HG03139 (cell line): ENCODE measurements around the gene TM4SF18.
A peak's percentile ranks its signal among the peaks of the same experiment; 100 is the strongest.

Experiments used
- ATAC-seq: cut with Tn5 transposase; IDR thresholded peaks from one replicate; pipeline ENCODE4 v1.9.1; 2021; ENCODE audit not compliant: unreplicated experiment

Gene TM4SF18

DNA sequence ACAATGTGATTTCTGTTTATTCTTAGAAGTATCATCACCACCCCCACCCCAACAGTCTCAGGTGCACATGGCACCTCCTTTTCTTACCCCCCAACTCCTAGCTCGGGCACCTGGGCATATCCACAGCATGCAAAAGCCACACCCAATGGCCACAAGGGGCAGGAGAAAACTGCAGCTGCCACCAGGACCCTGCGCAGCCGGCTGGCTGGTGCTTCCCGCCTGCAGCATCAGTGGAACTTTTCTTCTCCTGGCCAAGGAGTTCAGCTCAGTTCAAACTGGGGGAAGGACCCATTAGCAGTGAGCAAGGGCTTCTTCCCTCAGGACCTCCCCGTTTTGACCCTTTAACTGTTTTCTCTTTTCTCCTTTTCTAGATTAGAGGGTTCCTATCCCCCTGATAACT, 44.8 kb downstream of the TM4SF18 start:
- no peak for ATAC-seq

DNA sequence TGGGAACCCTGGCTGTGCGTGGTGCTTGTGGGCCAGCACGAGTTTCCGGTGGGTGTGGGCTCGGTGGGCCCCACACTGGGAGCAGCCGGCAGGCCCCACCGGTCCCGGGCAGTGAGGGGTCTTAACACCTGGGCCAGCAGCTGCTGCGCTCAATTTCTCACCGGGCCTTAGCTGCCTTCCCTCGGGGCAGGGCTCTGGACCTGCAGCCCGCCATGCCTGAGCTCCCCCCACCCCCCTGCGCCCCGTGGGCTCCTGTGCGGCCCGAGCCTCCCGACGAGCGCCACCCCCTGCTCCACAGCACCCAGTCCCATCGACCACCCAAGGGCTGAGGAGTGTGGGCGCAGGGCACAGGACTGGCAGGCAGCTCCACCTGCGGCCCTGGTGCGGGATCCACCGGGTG, 49.4 kb downstream of the TM4SF18 start:
- ATAC-seq: no peak

- no peak for ATAC-seq
Observed at GRCh38 chr3:149283401-149283800, 50.0 kb downstream of the TM4SF18 start.

- no peak for ATAC-seq
Observed at GRCh38 chr3:149282836-149283235, 50.6 kb downstream of the TM4SF18 start.

- ATAC-seq: no peak
Observed at GRCh38 chr3:149282322-149282721, 51.1 kb downstream of the TM4SF18 start.

- ATAC-seq: no peak
Observed at GRCh38 chr3:149280671-149281349, 52.6 kb downstream of the TM4SF18 start.

- ATAC-seq: no peak
Observed at GRCh38 chr3:149278911-149279310, 54.5 kb downstream of the TM4SF18 start.

GRCh38 chr3:149277331-149277813, 56.1 kb downstream of the TM4SF18 start:
- ATAC-seq: peak; percentile 78

DNA sequence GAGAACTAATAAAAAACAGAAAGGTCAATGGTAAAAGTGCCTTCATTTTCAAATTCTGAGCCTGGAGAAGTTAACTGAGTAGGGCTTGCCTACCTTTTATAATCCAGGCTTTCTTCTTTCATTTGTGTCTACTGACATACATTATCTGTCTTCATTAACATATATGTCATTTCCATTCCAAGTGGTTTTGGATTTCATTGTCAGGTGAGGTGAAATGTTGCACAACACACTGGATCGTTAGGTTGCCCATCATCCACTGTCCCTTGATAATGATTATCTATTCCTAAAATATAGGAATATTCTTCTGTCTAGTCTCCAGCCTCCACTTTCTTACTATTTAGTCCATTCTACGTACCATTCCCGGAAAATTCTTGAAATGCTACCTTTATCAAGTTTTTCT, 56.8 kb downstream of the TM4SF18 start:
- no peak for ATAC-seq

- ATAC-seq: no peak
Observed at GRCh38 chr3:149274220-149274619, 59.2 kb downstream of the TM4SF18 start.

DNA sequence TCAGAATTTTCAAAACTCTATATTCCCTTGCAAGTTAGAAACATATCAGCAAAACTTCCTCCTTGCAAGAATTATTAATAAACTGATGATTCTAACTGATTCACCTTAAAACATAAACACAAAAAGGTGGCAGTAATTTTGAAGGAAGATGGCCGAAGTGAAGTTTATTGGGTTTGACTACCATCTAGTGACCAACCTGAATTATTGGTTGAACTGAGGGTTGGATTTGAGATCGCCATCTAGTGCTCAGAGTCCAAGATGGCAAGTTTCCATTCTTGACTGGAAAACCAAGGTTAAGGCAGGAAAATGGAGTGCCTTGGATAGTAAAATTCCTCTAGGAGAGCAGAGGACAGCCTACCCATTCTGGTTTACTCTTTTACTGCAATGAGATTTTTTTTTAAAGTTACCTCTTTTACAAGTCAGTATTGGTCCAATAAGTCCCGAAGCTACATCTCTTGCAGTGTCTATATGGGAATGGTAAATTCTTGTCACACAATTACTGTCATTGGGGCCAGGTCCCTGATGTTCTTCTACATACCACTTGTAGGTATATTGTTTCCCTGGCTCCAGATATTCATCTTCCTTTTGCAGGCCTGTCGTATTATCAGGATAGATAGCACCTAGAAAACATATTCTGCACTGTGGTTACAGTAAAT, 60.2 kb downstream of the TM4SF18 start:
- peak; percentile 75 for ATAC-seq

DNA sequence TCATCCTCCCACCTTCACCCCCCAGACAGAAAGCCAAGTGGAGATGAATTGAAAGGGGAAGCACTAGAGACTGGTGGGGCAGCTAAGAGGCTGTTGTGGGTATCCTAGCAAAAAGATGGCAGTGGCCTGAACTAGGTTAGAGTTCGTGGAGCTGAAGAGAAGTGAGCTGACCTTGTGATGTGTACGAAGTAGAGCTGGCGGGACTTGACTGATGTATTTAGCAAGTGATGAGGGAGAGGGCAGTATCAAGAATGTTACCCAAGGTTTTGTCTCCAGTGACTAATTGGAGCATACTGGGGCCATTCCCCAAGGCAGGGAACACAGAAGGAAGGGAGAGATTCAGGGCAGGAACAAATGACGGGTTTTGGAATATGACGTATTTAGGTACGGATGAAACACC, 61.8 kb downstream of the TM4SF18 start:
- ATAC-seq: no peak

DNA sequence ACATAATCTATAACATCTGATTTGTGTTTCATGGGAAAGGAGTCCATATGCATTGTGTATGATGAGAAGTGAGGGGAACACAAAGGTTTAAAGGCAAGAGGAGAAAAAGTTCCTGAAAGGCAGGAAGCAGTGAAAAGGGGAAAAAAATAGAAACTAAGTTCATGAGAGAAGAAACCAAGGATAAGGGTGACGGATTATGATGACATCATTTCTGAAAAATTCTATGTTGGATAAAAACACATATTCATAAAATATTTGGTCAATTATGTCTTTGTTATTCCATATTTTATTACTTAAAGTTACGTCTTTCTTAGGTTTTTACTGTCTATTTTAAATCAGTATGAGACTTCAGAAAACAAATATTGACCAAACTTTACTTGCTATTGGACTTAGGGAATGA, 63.3 kb downstream of the TM4SF18 start:
- no peak for ATAC-seq

DNA sequence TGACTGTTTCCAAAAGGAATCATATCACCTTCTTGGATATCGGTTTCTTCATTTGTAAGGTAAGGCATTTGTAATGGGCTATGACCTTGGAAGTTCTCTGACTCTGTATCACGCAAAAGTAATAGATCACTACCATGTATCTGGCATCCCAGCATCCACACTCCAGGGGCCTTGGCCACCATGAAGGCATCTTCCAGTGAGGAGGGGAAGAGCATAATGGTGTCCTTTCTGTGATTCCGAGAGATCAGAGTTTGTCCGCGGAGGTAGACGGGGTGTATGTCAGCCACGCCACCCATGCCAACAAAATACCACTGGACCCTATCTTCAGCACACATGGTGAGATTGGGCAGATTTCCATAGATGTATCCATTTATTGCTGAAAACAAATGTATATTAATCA, 63.7 kb downstream of the TM4SF18 start:
- no peak for ATAC-seq
